ENCODE data around the gene CACFD1.
"Not testable (repeated sequence)": the region's sequence is repeated elsewhere in the genome, so short reads cannot be mapped to it uniquely, and the experiment has no call there.

The CACFD1 gene

GRCh38 chr9:133445293-133445969 lies 14.3 kb upstream of the CACFD1 start:
- Histone ChIP-seq H3K27me3 (ENCODE audit: control insufficient read depth in 3 of 3, insufficient read depth in 3 of 3, low read depth in 1 of 3, low read length in 3 of 3) (no peaks in the 10 kb centered on the region), H2BK12ac (ENCODE audit: low read length) (no peak overlapping the region), H3K14ac (ENCODE audit: low read length) (peak overlapping the region; percentile 28), H2BK120ac (ENCODE audit: low read depth, low read length) (no peak overlapping the region), H2BK5ac (ENCODE audit: low read length) (no peak overlapping the region), H3K4me2 (ENCODE audit: insufficient read depth, low read length, poor library complexity, severe bottlenecking) (no peak overlapping the region), H3K27ac (replicated peaks; ENCODE audit: low read length) (no peak overlapping the region), H2AFZ (ENCODE audit: low read length) (no peak overlapping the region), H3K4me3 (ENCODE audit: low read length in 2 of 2) (no peak overlapping the region), H4K91ac (ENCODE audit: low read depth, low read length, poor library complexity) (no peak overlapping the region), H2AK5ac (ENCODE audit: low read depth, low read length) (no peak overlapping the region), H3K79me1 (ENCODE audit: low read depth, low read length) (no peaks in the 10 kb centered on the region), H3K23ac (ENCODE audit: low read depth, low read length, poor library complexity) (peak overlapping the region; percentile 37), H4K8ac (ENCODE audit: low read depth, low read length) (no peak overlapping the region), H3K18ac (ENCODE audit: low read length) (peak overlapping the region; percentile 15), H3K9ac (ENCODE audit: low read depth, low read length, poor library complexity) (no peak overlapping the region), H3K36me3 (replicated peaks in 1 of 2; ENCODE audit: control insufficient read depth in 2 of 2, insufficient read depth in 2 of 2, low read length in 2 of 2) (no peaks in the 10 kb centered on the region), H2BK15ac (ENCODE audit: low read length) (no peak overlapping the region), H3K4ac (ENCODE audit: low read length) (no peak overlapping the region), H3K4me1 (ENCODE audit: control insufficient read depth in 2 of 2, insufficient read depth in 1 of 2, low read depth in 1 of 2, low read length in 2 of 2) (no peaks in the 10 kb centered on the region), H3K9me3 (replicated peaks in 1 of 2; ENCODE audit: control insufficient read depth in 2 of 2, insufficient read depth in 1 of 2, low read depth in 1 of 2, low read length in 2 of 2) (no peaks in the 10 kb centered on the region)
- no peak for DNase-seq (ENCODE audit: low spot score)
- no CpG with 5 or more reads among the region's 23 CpGs for WGBS, 2 donors (ENCODE audit: extremely low coverage in 2 of 2, insufficient read length in 2 of 2, insufficient replicate concordance in 1 of 2)

GRCh38 chr9:133448487-133448972 lies 11.2 kb upstream of the CACFD1 start:
- Histone ChIP-seq H3K9me3 (replicated peaks in 1 of 2; ENCODE audit: control insufficient read depth in 2 of 2, insufficient read depth in 1 of 2, low read depth in 1 of 2, low read length in 2 of 2) (no peaks in the 10 kb centered on the region), H2BK15ac (ENCODE audit: low read length) (peak overlapping the region; percentile 58), H3K23ac (ENCODE audit: low read depth, low read length, poor library complexity) (no peak overlapping the region), H4K8ac (ENCODE audit: low read depth, low read length) (no peak overlapping the region), H4K91ac (ENCODE audit: low read depth, low read length, poor library complexity) (no peak overlapping the region), H2BK120ac (ENCODE audit: low read depth, low read length) (no peak overlapping the region), H3K27me3 (ENCODE audit: control insufficient read depth in 3 of 3, insufficient read depth in 3 of 3, low read depth in 1 of 3, low read length in 3 of 3) (no peaks in the 10 kb centered on the region), H3K14ac (ENCODE audit: low read length) (no peak overlapping the region), H3K18ac (ENCODE audit: low read length) (peak overlapping the region; percentile 5), H3K36me3 (replicated peaks in 1 of 2; ENCODE audit: control insufficient read depth in 2 of 2, insufficient read depth in 2 of 2, low read length in 2 of 2) (no peaks in the 10 kb centered on the region), H3K4me3 (ENCODE audit: low read length in 2 of 2) (no peak overlapping the region), H2BK5ac (ENCODE audit: low read length) (no peak overlapping the region), H2AK5ac (ENCODE audit: low read depth, low read length) (peak overlapping the region; percentile 68), H3K4ac (ENCODE audit: low read length) (peak overlapping the region; percentile 6), H2AFZ (ENCODE audit: low read length) (peak overlapping the region; percentile 13), H3K27ac (replicated peaks; ENCODE audit: low read length) (no peak overlapping the region), H3K4me1 (ENCODE audit: control insufficient read depth in 2 of 2, insufficient read depth in 1 of 2, low read depth in 1 of 2, low read length in 2 of 2) (no peaks in the 10 kb centered on the region), H2BK12ac (ENCODE audit: low read length) (peak overlapping the region; percentile 14), H3K9ac (ENCODE audit: low read depth, low read length, poor library complexity) (no peak overlapping the region), H3K79me1 (ENCODE audit: low read depth, low read length) (no peaks in the 10 kb centered on the region), H3K4me2 (ENCODE audit: insufficient read depth, low read length, poor library complexity, severe bottlenecking) (no peak overlapping the region)
- WGBS, 2 donors (ENCODE audit: extremely low coverage in 2 of 2, insufficient read length in 2 of 2, insufficient replicate concordance in 1 of 2) = no CpG with 5 or more reads among the region's 13 CpGs
- no peak for DNase-seq (ENCODE audit: low spot score)

- no CpG with 5 or more reads among the region's 12 CpGs for WGBS, 2 donors (ENCODE audit: extremely low coverage in 2 of 2, insufficient read length in 2 of 2, insufficient replicate concordance in 1 of 2)
- no peak overlapping the region for H2BK120ac ChIP-seq (ENCODE audit: low read depth, low read length)
Observed at GRCh38 chr9:133449760-133450159, 10.0 kb upstream of the CACFD1 start.

GRCh38 chr9:133451865-133452264 lies 7.9 kb upstream of the CACFD1 start:
- not testable (repeated sequence) for H2AFZ ChIP-seq (ENCODE audit: low read length); H3K36me3 ChIP-seq (replicated peaks in 1 of 2; ENCODE audit: control insufficient read depth in 2 of 2, insufficient read depth in 2 of 2, low read length in 2 of 2); DNase-seq (ENCODE audit: low spot score); H3K23ac ChIP-seq (ENCODE audit: low read depth, low read length, poor library complexity); H3K4me2 ChIP-seq (ENCODE audit: insufficient read depth, low read length, poor library complexity, severe bottlenecking); H3K79me1 ChIP-seq (ENCODE audit: low read depth, low read length); H3K4ac ChIP-seq (ENCODE audit: low read length); H2BK120ac ChIP-seq (ENCODE audit: low read depth, low read length); H3K9ac ChIP-seq (ENCODE audit: low read depth, low read length, poor library complexity); H3K4me1 ChIP-seq (ENCODE audit: control insufficient read depth in 2 of 2, insufficient read depth in 1 of 2, low read depth in 1 of 2, low read length in 2 of 2); H3K4me3 ChIP-seq (ENCODE audit: low read length in 2 of 2); H3K9me3 ChIP-seq (replicated peaks in 1 of 2; ENCODE audit: control insufficient read depth in 2 of 2, insufficient read depth in 1 of 2, low read depth in 1 of 2, low read length in 2 of 2); H4K8ac ChIP-seq (ENCODE audit: low read depth, low read length); H4K91ac ChIP-seq (ENCODE audit: low read depth, low read length, poor library complexity); H2AK5ac ChIP-seq (ENCODE audit: low read depth, low read length); H3K18ac ChIP-seq (ENCODE audit: low read length); H2BK5ac ChIP-seq (ENCODE audit: low read length); H3K27ac ChIP-seq (replicated peaks; ENCODE audit: low read length); H3K27me3 ChIP-seq (ENCODE audit: control insufficient read depth in 3 of 3, insufficient read depth in 3 of 3, low read depth in 1 of 3, low read length in 3 of 3); H3K14ac ChIP-seq (ENCODE audit: low read length); H2BK12ac ChIP-seq (ENCODE audit: low read length); H2BK15ac ChIP-seq (ENCODE audit: low read length)
- no CpG with 5 or more reads among the region's 5 CpGs for WGBS, 2 donors (ENCODE audit: extremely low coverage in 2 of 2, insufficient read length in 2 of 2, insufficient replicate concordance in 1 of 2)

More at GRCh38 chr9:133449760-133450159, 10.0 kb upstream of the CACFD1 start:
- no peak overlapping the region for H2AK5ac ChIP-seq (ENCODE audit: low read depth, low read length)
- H4K8ac ChIP-seq (ENCODE audit: low read depth, low read length) = no peak overlapping the region
- no peak overlapping the region for H3K18ac ChIP-seq (ENCODE audit: low read length)
- H3K4ac ChIP-seq (ENCODE audit: low read length) = no peak overlapping the region
- no peaks in the 10 kb centered on the region for H3K79me1 ChIP-seq (ENCODE audit: low read depth, low read length)
- peak overlapping the region; percentile 38 for H3K14ac ChIP-seq (ENCODE audit: low read length)
- H3K4me1 ChIP-seq (ENCODE audit: control insufficient read depth in 2 of 2, insufficient read depth in 1 of 2, low read depth in 1 of 2, low read length in 2 of 2) = no peaks in the 10 kb centered on the region
- peak overlapping the region; percentile 73 for H3K23ac ChIP-seq (ENCODE audit: low read depth, low read length, poor library complexity)
- H3K27me3 ChIP-seq (ENCODE audit: control insufficient read depth in 3 of 3, insufficient read depth in 3 of 3, low read depth in 1 of 3, low read length in 3 of 3) = no peaks in the 10 kb centered on the region
- H3K9me3 ChIP-seq (replicated peaks in 1 of 2; ENCODE audit: control insufficient read depth in 2 of 2, insufficient read depth in 1 of 2, low read depth in 1 of 2, low read length in 2 of 2) = no peaks in the 10 kb centered on the region
- no peak overlapping the region for H3K9ac ChIP-seq (ENCODE audit: low read depth, low read length, poor library complexity)
- H3K27ac ChIP-seq (replicated peaks; ENCODE audit: low read length) = no peak overlapping the region
- H2BK5ac ChIP-seq (ENCODE audit: low read length) = peak overlapping the region; percentile 13
- H2BK12ac ChIP-seq (ENCODE audit: low read length) = no peak overlapping the region
- H3K4me3 ChIP-seq (ENCODE audit: low read length in 2 of 2) = no peak overlapping the region
- H3K4me2 ChIP-seq (ENCODE audit: insufficient read depth, low read length, poor library complexity, severe bottlenecking) = no peak overlapping the region
- DNase-seq (ENCODE audit: low spot score) = no peak
- no peak overlapping the region for H2BK15ac ChIP-seq (ENCODE audit: low read length)
- H2AFZ ChIP-seq (ENCODE audit: low read length) = no peak overlapping the region
- H4K91ac ChIP-seq (ENCODE audit: low read depth, low read length, poor library complexity) = no peak overlapping the region
- H3K36me3 ChIP-seq (replicated peaks in 1 of 2; ENCODE audit: control insufficient read depth in 2 of 2, insufficient read depth in 2 of 2, low read length in 2 of 2) = no peaks in the 10 kb centered on the region
